Measurements from ENCODE around the gene EDN3.

The EDN3 gene

GRCh38 chr20:59342023-59342957 is 41.9 kb downstream of the EDN3 start:
- FAIRE-seq (no peak), DNase-seq (ENCODE audit: insufficient read length, low spot score) (no peak)
- TF ChIP-seq POLR2A (IDR thresholded peaks at IDR 0.05; ENCODE audit: low read depth, low read length) (no peak), SPI1 (IDR thresholded peaks at IDR 0.05; ENCODE audit: low read depth, low read length) (no peak), PAX5 (IDR thresholded peaks at IDR 0.05; ENCODE audit: insufficient read depth, low read length, severe bottlenecking) (no peak), POU2F2 (IDR thresholded peaks at IDR 0.05; ENCODE audit: low read depth, low read length) (no peak), POLR2AphosphoS5 (IDR thresholded peaks at IDR 0.05; ENCODE audit: low read depth, low read length) (no peak), TAF1 (IDR thresholded peaks at IDR 0.05; ENCODE audit: low read depth, low read length) (no peak)

- TF ChIP-seq TAF1 (IDR thresholded peaks at IDR 0.05; ENCODE audit: low read depth, low read length) (no peak), POLR2A (IDR thresholded peaks at IDR 0.05; ENCODE audit: low read depth, low read length) (no peak), POLR2AphosphoS5 (IDR thresholded peaks at IDR 0.05; ENCODE audit: low read depth, low read length) (no peak), POU2F2 (IDR thresholded peaks at IDR 0.05; ENCODE audit: low read depth, low read length) (no peak), PAX5 (IDR thresholded peaks at IDR 0.05; ENCODE audit: insufficient read depth, low read length, severe bottlenecking) (no peak), SPI1 (IDR thresholded peaks at IDR 0.05; ENCODE audit: low read depth, low read length) (no peak)
- FAIRE-seq (no peak), DNase-seq (ENCODE audit: insufficient read length, low spot score) (no peak)
Measured at GRCh38 chr20:59346061-59346460, 45.6 kb downstream of the EDN3 start.

- FAIRE-seq: no peak
- no peak for TF ChIP-seq POLR2AphosphoS5 (IDR thresholded peaks at IDR 0.05; ENCODE audit: low read depth, low read length)
- no peak for TF ChIP-seq TAF1 (IDR thresholded peaks at IDR 0.05; ENCODE audit: low read depth, low read length)
- TF ChIP-seq SPI1 (IDR thresholded peaks at IDR 0.05; ENCODE audit: low read depth, low read length): no peak
- TF ChIP-seq PAX5 (IDR thresholded peaks at IDR 0.05; ENCODE audit: insufficient read depth, low read length, severe bottlenecking): no peak
- TF ChIP-seq POU2F2 (IDR thresholded peaks at IDR 0.05; ENCODE audit: low read depth, low read length): no peak
- no peak for TF ChIP-seq POLR2A (IDR thresholded peaks at IDR 0.05; ENCODE audit: low read depth, low read length)
- no peak for DNase-seq (ENCODE audit: insufficient read length, low spot score)
Measured at GRCh38 chr20:59349277-59349676, 48.9 kb downstream of the EDN3 start.

GRCh38 chr20:59350330-59351156 is 50.1 kb downstream of the EDN3 start:
- no peak for TF ChIP-seq SPI1 (IDR thresholded peaks at IDR 0.05; ENCODE audit: low read depth, low read length)
- no peak for TF ChIP-seq POU2F2 (IDR thresholded peaks at IDR 0.05; ENCODE audit: low read depth, low read length)
- TF ChIP-seq POLR2A (IDR thresholded peaks at IDR 0.05; ENCODE audit: low read depth, low read length): no peak
- TF ChIP-seq PAX5 (IDR thresholded peaks at IDR 0.05; ENCODE audit: insufficient read depth, low read length, severe bottlenecking): no peak
- no peak for TF ChIP-seq TAF1 (IDR thresholded peaks at IDR 0.05; ENCODE audit: low read depth, low read length)
- TF ChIP-seq POLR2AphosphoS5 (IDR thresholded peaks at IDR 0.05; ENCODE audit: low read depth, low read length): no peak
- no peak for DNase-seq (ENCODE audit: insufficient read length, low spot score)
- no peak for FAIRE-seq

- FAIRE-seq: no peak
- TF ChIP-seq PAX5 (IDR thresholded peaks at IDR 0.05; ENCODE audit: insufficient read depth, low read length, severe bottlenecking) (no peak), POLR2AphosphoS5 (IDR thresholded peaks at IDR 0.05; ENCODE audit: low read depth, low read length) (no peak), POU2F2 (IDR thresholded peaks at IDR 0.05; ENCODE audit: low read depth, low read length) (no peak), TAF1 (IDR thresholded peaks at IDR 0.05; ENCODE audit: low read depth, low read length) (no peak), POLR2A (IDR thresholded peaks at IDR 0.05; ENCODE audit: low read depth, low read length) (no peak), SPI1 (IDR thresholded peaks at IDR 0.05; ENCODE audit: low read depth, low read length) (no peak)
Measured at GRCh38 chr20:59351157-59352040, 51.0 kb downstream of the EDN3 start.

GRCh38 chr20:59352541-59352940 is 52.1 kb downstream of the EDN3 start:
- DNase-seq (ENCODE audit: insufficient read length, low spot score): no peak
- TF ChIP-seq POLR2A (IDR thresholded peaks at IDR 0.05; ENCODE audit: low read depth, low read length) (no peak), TAF1 (IDR thresholded peaks at IDR 0.05; ENCODE audit: low read depth, low read length) (no peak), POU2F2 (IDR thresholded peaks at IDR 0.05; ENCODE audit: low read depth, low read length) (no peak), POLR2AphosphoS5 (IDR thresholded peaks at IDR 0.05; ENCODE audit: low read depth, low read length) (no peak), PAX5 (IDR thresholded peaks at IDR 0.05; ENCODE audit: insufficient read depth, low read length, severe bottlenecking) (no peak), SPI1 (IDR thresholded peaks at IDR 0.05; ENCODE audit: low read depth, low read length) (no peak)
- no peak for FAIRE-seq

More at GRCh38 chr20:59351157-59352040, 51.0 kb downstream of the EDN3 start:
- no peak for DNase-seq (ENCODE audit: insufficient read length, low spot score)

GRCh38 chr20:59352990-59353389 is 52.6 kb downstream of the EDN3 start:
- DNase-seq (ENCODE audit: insufficient read length, low spot score) (no peak), FAIRE-seq (no peak)
- TF ChIP-seq SPI1 (IDR thresholded peaks at IDR 0.05; ENCODE audit: low read depth, low read length): no peak
- no peak for TF ChIP-seq POLR2A (IDR thresholded peaks at IDR 0.05; ENCODE audit: low read depth, low read length)
- TF ChIP-seq POLR2AphosphoS5 (IDR thresholded peaks at IDR 0.05; ENCODE audit: low read depth, low read length): no peak
- TF ChIP-seq TAF1 (IDR thresholded peaks at IDR 0.05; ENCODE audit: low read depth, low read length): no peak
- no peak for TF ChIP-seq POU2F2 (IDR thresholded peaks at IDR 0.05; ENCODE audit: low read depth, low read length)

GRCh38 chr20:59354460-59354859 is 54.0 kb downstream of the EDN3 start:
- TF ChIP-seq POLR2AphosphoS5 (IDR thresholded peaks at IDR 0.05; ENCODE audit: low read depth, low read length): no peak
- no peak for TF ChIP-seq POU2F2 (IDR thresholded peaks at IDR 0.05; ENCODE audit: low read depth, low read length)
- TF ChIP-seq TAF1 (IDR thresholded peaks at IDR 0.05; ENCODE audit: low read depth, low read length): no peak
- TF ChIP-seq SPI1 (IDR thresholded peaks at IDR 0.05; ENCODE audit: low read depth, low read length): no peak
- no peak for TF ChIP-seq PAX5 (IDR thresholded peaks at IDR 0.05; ENCODE audit: insufficient read depth, low read length, severe bottlenecking)
- no peak for TF ChIP-seq POLR2A (IDR thresholded peaks at IDR 0.05; ENCODE audit: low read depth, low read length)
- DNase-seq (ENCODE audit: insufficient read length, low spot score) (no peak), FAIRE-seq (no peak)

Measured in GM12891 (cell line).